Uterus (tissue), 2 donors: ENCODE results near the gene CNOT9.

Experiments
- CTCF ChIP-seq, 4 experiments: fragments of 200-600 bp in 2 of 4; fragments of 450-650 bp in 2 of 4; sonication (generic) in 2 of 4; IDR thresholded peaks; one replicate each; pipeline ENCODE4 v1.5.1; 2016 to 2019; ENCODE audit warnings: antibody characterized with exemption in 4 of 4, mild to moderate bottlenecking in 2 of 4, moderate library complexity in 1 of 4
- POLR2A ChIP-seq, 2 donors: fragments of 450-650 bp; IDR thresholded peaks; one replicate each; pipeline ENCODE4 v1.6.1; 2016; ENCODE audit warnings: antibody characterized with exemption in 2 of 2, mild to moderate bottlenecking in 1 of 2, moderate library complexity in 1 of 2

GRCh38 chr2:218643751-218644310 lies 75.2 kb downstream of the CNOT9 start:
- TF ChIP-seq CTCF (IDR thresholded peaks at IDR 0.05) (no peak), POLR2A (IDR thresholded peaks at IDR 0.05) (no peak)
